HG03342 (cell line): ENCODE data around the gene ACADM.
"Not testable (repeated sequence)": the region's sequence is repeated elsewhere in the genome, so short reads cannot be mapped to it uniquely, and the experiment has no call there.

Experiments
- ATAC-seq: cut with Tn5 transposase; IDR thresholded peaks from one replicate; pipeline ENCODE4 v1.9.1; 2021; ENCODE audit warnings: mild to moderate bottlenecking, moderate library complexity; ENCODE audit not compliant: unreplicated experiment

Gene ACADM

GRCh38 chr1:75791022-75791421 lies 66.5 kb downstream of the ACADM start:
- ATAC-seq, result no peak

GRCh38 chr1:75792091-75792490 lies 67.6 kb downstream of the ACADM start:
- no peak for ATAC-seq

GRCh38 chr1:75794382-75794781 lies 69.9 kb downstream of the ACADM start:
- ATAC-seq, result no peak

GRCh38 chr1:75795703-75796193 lies 71.2 kb downstream of the ACADM start:
- ATAC-seq, result no peak

GRCh38 chr1:75796376-75797272 lies 72.1 kb downstream of the ACADM start, which contains the start of gene MSH4:
Gene MSH4, plus strand, starts transcription at chr1:75796882. Its CDS starts 104 bp downstream, at chr1:75796986.
- no peak for ATAC-seq

- ATAC-seq, result no peak
These were observed 72.7 kb downstream of the ACADM start for GRCh38 chr1:75797273-75797588.

- ATAC-seq, result no peak
These were observed 73.2 kb downstream of the ACADM start for GRCh38 chr1:75797606-75798216.

- not testable (repeated sequence) for ATAC-seq
These were observed 77.0 kb downstream of the ACADM start for GRCh38 chr1:75801480-75801879.

GRCh38 chr1:75808921-75809320 lies 84.4 kb downstream of the ACADM start:
- no peak for ATAC-seq

- ATAC-seq, result not testable (repeated sequence)
These were observed 85.6 kb downstream of the ACADM start for GRCh38 chr1:75810113-75810512.

- ATAC-seq, result no peak
These were observed 86.9 kb downstream of the ACADM start for GRCh38 chr1:75811211-75811981.

GRCh38 chr1:75812065-75812464 lies 87.6 kb downstream of the ACADM start:
- no peak for ATAC-seq
